Endothelial cell of umbilical vein (primary cell): ENCODE results near the gene TM9SF1. TPM values are rescaled to one million over a fixed set of nuclear protein-coding genes. Genes with fewer than 3 reads are reported as not detected.
A peak's percentile ranks its signal among the peaks of the same experiment; 100 is the strongest.

Experiments
- BruUV-seq: library from RNA; stranded (reverse); fragments of 400-500 nt; replicated peaks from 2 replicates; lab custom pipeline; 2021; lab: Mats Ljungman, UMichigan
- CTCF ChIA-PET: fragments of 300-600, 350-600 bp; sonication (Branson Sonifier 250); formaldehyde crosslinking; loops from one replicate; lab custom pipeline; 2021; ENCODE audit warnings: antibody characterized with exemption, inconsistent platforms; lab: Charles Lee
- POLR2A ChIA-PET: fragments of 300-600, 350-600 bp; sonication (Branson Sonifier 250); formaldehyde crosslinking; loops from one replicate; lab custom pipeline; 2021; ENCODE audit warnings: antibody characterized with exemption, inconsistent platforms; lab: Charles Lee
- DNase-seq: peaks from one replicate; pipeline ENCODE4 v3.0.0-alpha.2; 2011; ENCODE audit warnings: low read depth, low spot score
- FAIRE-seq: peaks from 2 replicates; lab custom pipeline; 2011; peaks lifted over from hg19 to GRCh38; lab: Jason Lieb, UNC
- H2AFZ ChIP-seq: 2 replicates; pipeline ENCODE4 v1.6.0; 2012; ENCODE audit warnings: low read depth, low read length, control low read depth, inconsistent platforms
- H3K27ac ChIP-seq: 2 replicates; pipeline ENCODE4 v1.5.1; 2011; ENCODE audit warnings: low read depth, mild to moderate bottlenecking, control low read depth, low read length, moderate library complexity; ENCODE audit not compliant: insufficient read depth
- H3K27me3 ChIP-seq, 2 experiments: 2 replicates each; pipeline versions ENCODE4 v1.6.0 to v1.6.1; 2011; ENCODE audit warnings: low read length in 2 of 2, mixed read lengths in 1 of 2; ENCODE audit not compliant: control insufficient read depth in 2 of 2, insufficient read depth in 2 of 2
- H3K36me3 ChIP-seq, 2 experiments: 2 replicates in 1 of 2; 3 replicates in 1 of 2; pipeline ENCODE4 v1.5.1; 2011; ENCODE audit warnings: low read length in 2 of 2, mild to moderate bottlenecking in 1 of 2, moderate library complexity in 1 of 2; ENCODE audit not compliant: control insufficient read depth in 2 of 2, insufficient read depth in 2 of 2; ENCODE audit errors: extremely low read depth in 1 of 2
- H3K4me1 ChIP-seq: 3 replicates; pipeline ENCODE4 v1.5.1; 2011; ENCODE audit warnings: mild to moderate bottlenecking, low read length; ENCODE audit not compliant: control insufficient read depth, insufficient read depth; ENCODE audit errors: extremely low read depth
- H3K4me2 ChIP-seq: 2 replicates; pipeline ENCODE4 v1.6.1; 2011; ENCODE audit warnings: low read length, control low read depth, mixed read lengths; ENCODE audit not compliant: insufficient read depth
- H3K4me3 ChIP-seq, 3 experiments: fragments of 200-600 bp in 1 of 3; sonication (generic), shearing (Covaris generic) in 1 of 3; replicated peaks in 1 of 3; 2 replicates each; pipeline ENCODE4 v1.5.1; 2011 to 2016; ENCODE audit warnings: control low read depth in 3 of 3, low read length in 3 of 3, mild to moderate bottlenecking in 2 of 3, inconsistent platforms in 1 of 3, low read depth in 1 of 3, moderate library complexity in 1 of 3; ENCODE audit not compliant: insufficient read depth in 1 of 3
- H3K79me2 ChIP-seq: 2 replicates; pipeline ENCODE4 v1.6.0; 2012; ENCODE audit warnings: low read length, inconsistent platforms; ENCODE audit not compliant: control insufficient read depth, insufficient read depth
- H3K9ac ChIP-seq: replicated peaks from 2 replicates; pipeline ENCODE3; 2011; ENCODE audit warnings: low read length, control low read depth; ENCODE audit not compliant: insufficient read depth; ENCODE audit errors: extremely low read depth
- H3K9me1 ChIP-seq: replicated peaks from 3 replicates; pipeline ENCODE4 v1.6.0; 2011; ENCODE audit warnings: mild to moderate bottlenecking, low read length; ENCODE audit not compliant: control insufficient read depth, insufficient read depth; ENCODE audit errors: extremely low read depth
- H3K9me3 ChIP-seq: replicated peaks from 2 replicates; pipeline ENCODE4 v1.5.1; 2012; ENCODE audit warnings: low read length, inconsistent platforms; ENCODE audit not compliant: control insufficient read depth, insufficient read depth
- H4K20me1 ChIP-seq: replicated peaks from 2 replicates; pipeline ENCODE3; 2011; ENCODE audit warnings: mild to moderate bottlenecking, low read length; ENCODE audit not compliant: control insufficient read depth, insufficient read depth; ENCODE audit errors: extremely low read depth
- CTCF ChIP-seq, 2 donors: IDR thresholded peaks; 1 replicate in 1 of 2; 2 replicates in 1 of 2; pipeline ENCODE4 v1.5.1; 2011; ENCODE audit warnings: low read length in 2 of 2, mild to moderate bottlenecking in 2 of 2, moderate library complexity in 2 of 2, control low read depth in 1 of 2, inconsistent platforms in 1 of 2, low read depth in 1 of 2; ENCODE audit not compliant: insufficient read depth in 1 of 2; ENCODE audit errors: extremely low read depth in 1 of 2
- EZH2 ChIP-seq: IDR thresholded peaks from 2 replicates; pipeline ENCODE4 v1.6.1; 2012; ENCODE audit warnings: borderline replicate concordance, low read depth, mild to moderate bottlenecking, moderate library complexity, low read length, inconsistent platforms; ENCODE audit not compliant: severe bottlenecking
- FOS ChIP-seq: IDR thresholded peaks from 2 replicates; pipeline ENCODE4 v1.6.1; 2011; ENCODE audit warnings: mild to moderate bottlenecking, low read length, moderate library complexity, borderline replicate concordance; ENCODE audit not compliant: insufficient read depth
- GATA2 ChIP-seq: IDR thresholded peaks from 2 replicates; pipeline ENCODE4 v1.7.0; 2011; ENCODE audit warnings: low read depth, mild to moderate bottlenecking, moderate library complexity, mixed read lengths, low read length; ENCODE audit not compliant: insufficient read length, insufficient read depth
- JUN ChIP-seq: IDR thresholded peaks from 2 replicates; pipeline ENCODE4 v1.6.1; 2011; ENCODE audit warnings: borderline replicate concordance, low read depth; ENCODE audit not compliant: insufficient read length, insufficient read depth
- MAX ChIP-seq: IDR thresholded peaks from 2 replicates; pipeline ENCODE4 v1.6.1; 2011; ENCODE audit not compliant: insufficient read depth, insufficient read length
- MYC ChIP-seq: IDR thresholded peaks from one replicate; pipeline ENCODE4 v1.6.1; 2011; ENCODE audit warnings: mild to moderate bottlenecking, low read depth, low read length
- POLR2A ChIP-seq: IDR thresholded peaks from 2 replicates; pipeline ENCODE4 v1.6.1; 2012; ENCODE audit warnings: low read depth, mild to moderate bottlenecking, control low read depth, low read length
- POLR2AphosphoS5 ChIP-seq: IDR thresholded peaks from 2 replicates; pipeline ENCODE4 v1.6.1; 2012; ENCODE audit warnings: low read depth, mild to moderate bottlenecking, control low read depth, low read length, moderate library complexity; ENCODE audit not compliant: insufficient read depth
- dilution Hi-C: fragments of 300-500 bp; cut with MboI; formaldehyde crosslinking; loops from one replicate; pipeline ENCODE4 v1.15.0; 2019; ENCODE audit warnings: low sequenced_read_pairs; ENCODE audit not compliant: extremely low pct_ligation_motif_present
- intact Hi-C: fragments of 100-400 bp; cut with micrococcal nuclease; formaldehyde crosslinking; loops from one replicate; pipeline ENCODE4 v1.10.0; 2022
- polyA plus RNA-seq, 4 experiments: library from polyadenylated mRNA; depleted of rRNA in 3 of 4; stranded (reverse) in 3 of 4; unstranded in 1 of 4; fragments of >200 nt; gene quantifications; 2 replicates each; pipeline versions ENCODE4 v1.2.1 to v1.2.3, GENCODE V29; 2011 to 2012; ENCODE audit warnings: missing spikeins in 1 of 4
- total RNA-seq: library from RNA; stranded (reverse); gene quantifications from 2 replicates; pipeline ENCODE4 v1.2.3, GENCODE V29; 2021

TM9SF1 gene
- total and polyA plus RNA-seq, 2 donors (not counting 3 experiments of a cell fraction or from before 2014, with no cell fraction given): 60.7 to 71.5 TPM

- dilution Hi-C loops (no loop called here), intact Hi-C loops (no loop called here)
- TF ChIP-seq MYC (no peak), EZH2 (no peak), POLR2AphosphoS5 (no peak), MAX (no peak), POLR2A (no peak), FOS (no peak), CTCF (IDR thresholded peaks at IDR 0.05; ENCODE audit: extremely low read depth in 1 of 2, insufficient read depth in 1 of 2, low read depth in 1 of 2, low read length in 2 of 2) (no peak), GATA2 (no peak), JUN (no peak)
- Histone ChIP-seq H2AFZ (no peak overlapping the region), H3K4me1 (peaks cover 35% of the 10 kb centered on the region), H3K4me3 (no peak overlapping the region), H4K20me1 (no peaks in the 10 kb centered on the region), H3K79me2 (peaks cover 36% of the 10 kb centered on the region), H3K9me1 (no peaks in the 10 kb centered on the region), H3K36me3 (peaks cover 3 to 24% of the 10 kb centered on the region in 2 experiments), H3K9me3 (no peaks in the 10 kb centered on the region), H3K4me2 (peak overlapping the region; percentile 8), H3K27ac (no peak overlapping the region), H3K9ac (no peak overlapping the region), H3K27me3 (no peaks in the 10 kb centered on the region)
- ChIA-PET CTCF (interaction anchor here (0.7 to 1.7 kb wide), 6 partner anchors 11 to 63 kb away, joined by 3 to 9 read pairs (median 4); partner anchors contain the start of genes MDP1 and RABGGTA), POLR2A (no interaction called here)
- no TSS peak for BruUV-seq
- FAIRE-seq: no peak
- no peak for DNase-seq
Observed at GRCh38 chr14:24234095-24235005, 39.1 kb upstream of the TM9SF1 start.
